ENCODE measurements around the gene GLOD5.

DNA sequence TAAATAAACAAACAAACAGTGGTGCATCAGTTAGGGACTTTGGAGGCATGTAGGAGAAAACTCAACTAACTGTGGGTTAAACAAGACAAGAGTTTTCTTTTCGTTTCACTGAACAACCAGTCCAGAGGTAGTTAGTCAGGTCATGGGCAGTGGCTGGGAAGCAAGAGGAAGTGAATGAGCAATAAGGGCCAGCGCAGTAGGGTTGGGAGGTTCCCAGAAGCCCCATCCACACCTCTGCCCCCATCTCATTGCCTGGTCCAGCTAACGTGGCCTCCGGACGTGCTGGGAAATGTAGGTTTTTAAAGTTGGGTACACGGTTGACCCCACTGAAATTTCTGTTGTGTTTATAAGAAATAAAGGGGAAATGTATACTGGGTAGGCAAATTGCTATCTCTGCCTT is 8.7 kb downstream of the GLOD5 start:
- no peak for TF ChIP-seq POLR2AphosphoS5 (IDR thresholded peaks at IDR 0.05; ENCODE audit: low read depth, low read length)
- TF ChIP-seq CHD1 (IDR thresholded peaks at IDR 0.05; ENCODE audit: low read depth, low read length), result no peak
- TF ChIP-seq, protein P1, sequence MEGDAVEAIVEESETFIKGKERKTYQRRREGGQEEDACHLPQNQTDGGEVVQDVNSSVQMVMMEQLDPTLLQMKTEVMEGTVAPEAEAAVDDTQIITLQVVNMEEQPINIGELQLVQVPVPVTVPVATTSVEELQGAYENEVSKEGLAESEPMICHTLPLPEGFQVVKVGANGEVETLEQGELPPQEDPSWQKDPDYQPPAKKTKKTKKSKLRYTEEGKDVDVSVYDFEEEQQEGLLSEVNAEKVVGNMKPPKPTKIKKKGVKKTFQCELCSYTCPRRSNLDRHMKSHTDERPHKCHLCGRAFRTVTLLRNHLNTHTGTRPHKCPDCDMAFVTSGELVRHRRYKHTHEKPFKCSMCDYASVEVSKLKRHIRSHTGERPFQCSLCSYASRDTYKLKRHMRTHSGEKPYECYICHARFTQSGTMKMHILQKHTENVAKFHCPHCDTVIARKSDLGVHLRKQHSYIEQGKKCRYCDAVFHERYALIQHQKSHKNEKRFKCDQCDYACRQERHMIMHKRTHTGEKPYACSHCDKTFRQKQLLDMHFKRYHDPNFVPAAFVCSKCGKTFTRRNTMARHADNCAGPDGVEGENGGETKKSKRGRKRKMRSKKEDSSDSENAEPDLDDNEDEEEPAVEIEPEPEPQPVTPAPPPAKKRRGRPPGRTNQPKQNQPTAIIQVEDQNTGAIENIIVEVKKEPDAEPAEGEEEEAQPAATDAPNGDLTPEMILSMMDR (IDR thresholded peaks at IDR 0.05; ENCODE audit: control extremely low read depth in 1 of 3, insufficient read depth in 1 of 3, low read depth in 1 of 3, low read length in 3 of 3), result no peak
- no peak for TF ChIP-seq CREB1 (IDR thresholded peaks at IDR 0.05)
- TF ChIP-seq POLR2A (IDR thresholded peaks at IDR 0.05; ENCODE audit: control extremely low read depth in 1 of 2, low read depth in 2 of 2, low read length in 2 of 2), result no peak
- no peak for TF ChIP-seq BRCA1 (IDR thresholded peaks at IDR 0.05; ENCODE audit: low read depth, low read length)
- TF ChIP-seq, protein P2, sequence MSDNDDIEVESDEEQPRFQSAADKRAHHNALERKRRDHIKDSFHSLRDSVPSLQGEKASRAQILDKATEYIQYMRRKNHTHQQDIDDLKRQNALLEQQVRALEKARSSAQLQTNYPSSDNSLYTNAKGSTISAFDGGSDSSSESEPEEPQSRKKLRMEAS (IDR thresholded peaks at IDR 0.05), result no peak
- TF ChIP-seq ASH2L (IDR thresholded peaks at IDR 0.05; ENCODE audit: low read length), result no peak

Data from H1 (cell line).